GM06990 (cell line): ENCODE results near the gene STOML1.

ENCODE experiments used
- DNase-seq: peaks from one replicate; pipeline ENCODE4 v3.0.0-alpha.2; 2011; ENCODE audit not compliant: insufficient read length; ENCODE audit errors: extremely low read depth
- H3K27me3 ChIP-seq: replicated peaks from 2 replicates; pipeline ENCODE4 v1.6.0; 2011; ENCODE audit warnings: low read length; ENCODE audit not compliant: control insufficient read depth, insufficient read depth
- H3K36me3 ChIP-seq: 2 replicates; pipeline ENCODE4 v1.5.1; 2011; ENCODE audit warnings: low read length; ENCODE audit not compliant: control insufficient read depth, insufficient read depth
- H3K4me3 ChIP-seq: replicated peaks from 2 replicates; pipeline ENCODE4 v1.5.1; 2011; ENCODE audit warnings: low read depth, mild to moderate bottlenecking, control low read depth, low read length
- TF ChIP-seq, protein P1 (sequence below): IDR thresholded peaks from 2 replicates; pipeline ENCODE4 v1.5.1; 2011; ENCODE audit warnings: low read length, control low read depth, mild to moderate bottlenecking, inconsistent platforms; ENCODE audit not compliant: insufficient read depth, poor library complexity, severe bottlenecking

The STOML1 gene

DNA sequence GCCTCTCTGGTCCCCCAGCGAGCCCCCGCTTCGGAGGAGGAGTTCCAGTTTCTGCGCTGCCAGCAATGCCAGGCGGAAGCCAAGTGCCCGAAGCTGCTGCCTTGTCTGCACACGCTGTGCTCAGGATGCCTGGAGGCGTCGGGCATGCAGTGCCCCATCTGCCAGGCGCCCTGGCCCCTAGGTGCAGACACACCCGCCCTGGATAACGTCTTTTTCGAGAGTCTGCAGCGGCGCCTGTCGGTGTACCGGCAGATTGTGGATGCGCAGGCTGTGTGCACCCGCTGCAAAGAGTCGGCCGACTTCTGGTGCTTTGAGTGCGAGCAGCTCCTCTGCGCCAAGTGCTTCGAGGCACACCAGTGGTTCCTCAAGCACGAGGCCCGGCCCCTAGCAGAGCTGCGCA, 5.9 kb upstream of the STOML1 start:
- Histone ChIP-seq H3K36me3 (peaks cover 5% of the 10 kb centered on the region; the same call in 1 of the 2 replicates), H3K4me3 (no peak overlapping the region), H3K27me3 (no peaks in the 10 kb centered on the region)
- no peak for DNase-seq
- TF ChIP-seq, protein P1, sequence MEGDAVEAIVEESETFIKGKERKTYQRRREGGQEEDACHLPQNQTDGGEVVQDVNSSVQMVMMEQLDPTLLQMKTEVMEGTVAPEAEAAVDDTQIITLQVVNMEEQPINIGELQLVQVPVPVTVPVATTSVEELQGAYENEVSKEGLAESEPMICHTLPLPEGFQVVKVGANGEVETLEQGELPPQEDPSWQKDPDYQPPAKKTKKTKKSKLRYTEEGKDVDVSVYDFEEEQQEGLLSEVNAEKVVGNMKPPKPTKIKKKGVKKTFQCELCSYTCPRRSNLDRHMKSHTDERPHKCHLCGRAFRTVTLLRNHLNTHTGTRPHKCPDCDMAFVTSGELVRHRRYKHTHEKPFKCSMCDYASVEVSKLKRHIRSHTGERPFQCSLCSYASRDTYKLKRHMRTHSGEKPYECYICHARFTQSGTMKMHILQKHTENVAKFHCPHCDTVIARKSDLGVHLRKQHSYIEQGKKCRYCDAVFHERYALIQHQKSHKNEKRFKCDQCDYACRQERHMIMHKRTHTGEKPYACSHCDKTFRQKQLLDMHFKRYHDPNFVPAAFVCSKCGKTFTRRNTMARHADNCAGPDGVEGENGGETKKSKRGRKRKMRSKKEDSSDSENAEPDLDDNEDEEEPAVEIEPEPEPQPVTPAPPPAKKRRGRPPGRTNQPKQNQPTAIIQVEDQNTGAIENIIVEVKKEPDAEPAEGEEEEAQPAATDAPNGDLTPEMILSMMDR: no peak

DNA sequence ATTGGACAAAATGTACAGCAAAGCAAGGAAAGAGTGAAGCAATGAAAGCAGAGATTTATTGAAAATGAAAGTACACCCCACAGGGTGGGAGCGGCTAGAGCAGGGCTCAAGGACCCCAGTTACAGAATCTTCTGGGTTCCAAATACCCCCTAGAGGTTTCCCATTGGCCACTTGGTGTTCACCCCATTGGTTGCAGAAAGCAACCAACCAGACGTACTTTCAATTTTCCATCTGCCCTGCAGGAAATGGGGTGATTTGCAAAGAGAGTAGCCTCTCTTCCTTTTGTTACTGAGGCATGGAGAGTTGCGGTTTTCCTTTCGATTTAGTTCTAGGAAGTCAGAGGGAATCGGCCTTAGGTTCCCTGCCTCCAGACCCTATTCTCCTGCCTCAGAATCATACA, 4.8 kb upstream of the STOML1 start:
- TF ChIP-seq, protein P1: no peak
- H3K4me3 ChIP-seq: peak overlapping the region; percentile 87
- no peaks in the 10 kb centered on the region for H3K27me3 ChIP-seq
- no peak for DNase-seq
- H3K36me3 ChIP-seq: peaks cover 3% of the 10 kb centered on the region; the same call in 1 of the 2 replicates

DNA sequence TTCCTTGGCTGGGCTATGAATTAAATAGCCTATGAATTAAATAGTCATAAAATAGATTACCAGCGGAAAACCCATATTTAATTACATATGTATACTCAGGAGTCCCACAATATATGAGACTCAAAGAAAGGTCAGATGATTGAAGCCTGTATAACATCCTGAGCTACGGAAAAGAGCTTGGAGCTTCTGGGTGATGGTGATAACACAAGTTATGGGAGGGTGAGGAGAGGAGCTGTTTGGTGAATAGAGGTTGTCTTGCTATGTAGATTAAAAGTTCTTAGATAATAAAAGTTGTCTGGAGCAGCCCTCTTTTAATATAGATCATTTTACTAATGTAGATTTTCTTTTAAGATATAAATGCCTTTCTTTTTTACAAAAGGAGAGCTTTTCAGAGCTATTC, 4.2 kb upstream of the STOML1 start:
- Histone ChIP-seq H3K4me3 (peak overlapping the region; percentile 87), H3K27me3 (no peaks in the 10 kb centered on the region), H3K36me3 (peaks cover 3% of the 10 kb centered on the region; the same call in 1 of the 2 replicates)
- TF ChIP-seq, protein P1: no peak
- no peak for DNase-seq

DNA sequence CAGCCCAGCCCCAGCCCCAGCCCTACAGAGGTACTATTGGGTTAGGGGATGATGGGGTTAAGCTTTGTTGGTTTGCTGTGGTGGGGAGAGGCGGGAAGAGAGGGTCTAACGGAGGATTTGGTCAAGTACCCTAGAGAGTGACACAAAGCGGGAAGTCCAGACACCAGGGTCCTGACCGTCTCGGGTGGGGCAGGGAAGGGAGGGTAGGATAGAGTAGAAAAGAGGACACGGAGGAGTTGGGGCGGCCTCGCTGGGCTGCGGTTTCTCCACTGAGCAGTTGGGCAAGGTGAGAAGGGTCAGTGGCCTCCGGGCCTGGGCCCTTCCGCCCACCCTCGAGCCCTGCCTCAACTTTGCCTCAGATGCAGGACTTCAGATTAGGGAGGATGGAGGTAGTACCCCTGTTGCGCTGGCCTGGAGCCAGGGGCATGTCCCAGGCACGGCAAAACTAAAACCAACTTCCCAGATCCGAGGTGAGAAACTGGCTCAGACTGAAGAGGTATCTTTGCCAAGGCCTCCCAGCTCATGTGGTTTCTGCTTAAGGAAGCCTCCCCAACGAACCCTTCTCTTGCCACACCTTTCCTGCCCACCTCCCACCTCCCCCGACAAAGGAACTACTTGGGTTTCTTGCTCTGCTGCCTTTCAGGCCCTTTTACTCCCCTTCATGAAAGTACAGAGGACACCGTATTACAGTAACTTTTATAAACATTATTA, 3.0 kb upstream of the STOML1 start:
- Histone ChIP-seq H3K36me3 (peaks cover 3% of the 10 kb centered on the region; the same call in 1 of the 2 replicates), H3K27me3 (no peaks in the 10 kb centered on the region), H3K4me3 (peak overlapping the region; percentile 87)
- TF ChIP-seq, protein P1: no peak
- no peak for DNase-seq

DNA sequence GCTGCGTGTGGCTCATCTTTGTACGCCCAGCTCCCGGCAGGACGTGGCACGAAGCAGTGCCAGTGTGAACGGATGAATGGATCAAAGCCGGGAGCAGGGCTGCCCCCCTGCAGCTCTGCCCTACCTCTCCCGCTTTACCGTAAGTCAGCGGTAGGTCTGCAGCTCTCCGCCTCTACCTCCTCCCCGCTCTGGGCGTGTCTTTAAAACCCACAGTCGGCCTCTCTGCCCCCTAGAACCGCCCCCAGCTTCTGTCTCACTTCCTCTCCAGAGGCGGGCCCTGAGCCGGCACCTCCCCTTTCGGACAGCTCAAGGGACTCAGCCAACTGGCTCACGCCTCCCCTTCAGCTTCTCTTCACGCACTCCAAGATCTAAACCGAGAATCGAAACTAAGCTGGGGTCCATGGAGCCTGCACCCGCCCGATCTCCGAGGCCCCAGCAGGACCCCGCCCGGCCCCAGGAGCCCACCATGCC, 2.4 kb upstream of the STOML1 start, which contains the start of gene PML:
Gene PML, plus strand, starts transcription at position 304 of the 471 bp plus-strand sequence. Its CDS starts 97 bp downstream, at position 401.
- peaks cover 3% of the 10 kb centered on the region; the same call in 1 of the 2 replicates for H3K36me3 ChIP-seq
- peak within 1 kb of the TSS; percentile 87 for H3K4me3 ChIP-seq
- H3K27me3 ChIP-seq: no peaks in the 10 kb centered on the region
- TF ChIP-seq, protein P1: no peak
- peak; percentile 88 for DNase-seq
